Measurements from ENCODE around the gene TNFAIP2.
"Not testable (repeated sequence)": the region's sequence is repeated elsewhere in the genome, so short reads cannot be mapped to it uniquely, and the experiment has no call there.

The TNFAIP2 gene

DNA sequence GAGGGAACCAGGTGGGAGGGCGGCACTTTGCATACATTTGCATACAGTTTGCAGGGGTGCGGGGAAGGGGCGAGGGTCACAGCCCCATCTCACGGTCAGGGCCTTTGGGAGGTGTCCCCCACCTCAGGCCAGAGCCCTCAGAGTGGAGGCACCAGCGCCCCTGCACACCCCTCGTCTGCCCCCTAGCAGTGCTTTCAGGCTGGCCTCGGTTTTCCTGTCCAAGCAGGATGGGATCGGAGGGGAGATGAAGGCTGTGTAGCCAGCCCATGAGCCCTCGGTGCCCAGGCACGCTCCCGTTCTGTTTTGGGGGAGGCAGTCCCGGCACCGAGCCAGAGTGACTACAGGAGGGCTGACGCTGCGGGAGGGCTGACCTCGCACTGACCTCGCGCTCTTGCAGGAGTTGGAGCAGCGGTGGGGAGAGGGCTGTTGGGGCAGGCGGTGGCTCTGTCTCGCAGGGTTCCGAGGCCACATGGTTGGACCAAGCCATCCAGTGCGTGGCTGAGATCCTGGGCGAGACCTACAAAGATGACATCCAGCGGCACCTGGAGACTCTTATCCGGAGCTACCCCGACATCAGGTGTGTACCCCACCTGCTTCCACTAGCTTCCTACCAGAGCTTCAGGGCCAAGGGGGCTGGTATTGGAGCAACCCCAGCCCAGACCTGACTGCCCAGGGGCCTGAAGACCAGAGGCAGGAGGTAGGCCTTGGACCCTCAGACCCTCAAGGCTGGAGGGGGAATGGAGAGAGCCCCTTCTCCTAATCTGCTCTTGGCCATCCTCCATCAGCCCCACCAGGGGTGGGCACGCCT lies 15.1 kb upstream of the TNFAIP2 start:
- no peak for DNase-seq (ENCODE audit: low spot score)

DNA sequence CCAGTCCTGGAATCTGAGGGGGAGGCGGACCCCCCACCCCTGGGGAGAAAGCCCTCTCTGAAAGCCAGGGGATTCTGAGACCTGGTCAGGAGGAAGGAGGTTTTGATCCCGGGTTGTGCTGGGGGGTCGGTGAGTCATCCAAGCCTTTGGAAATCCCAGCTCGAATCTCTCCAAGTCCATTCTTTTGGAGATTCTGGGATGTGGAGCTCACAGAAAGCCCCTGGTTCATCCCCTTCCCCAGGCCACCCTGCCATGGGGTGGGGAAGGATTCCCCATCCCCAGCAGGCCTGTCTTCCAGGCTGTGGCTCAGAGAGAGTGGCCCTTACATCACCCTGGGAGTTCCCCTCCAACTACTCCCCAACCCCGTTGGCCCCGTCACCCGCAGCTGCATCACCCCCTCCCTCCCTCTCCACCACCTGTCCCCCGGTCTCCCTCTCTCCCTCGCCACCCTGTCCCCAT lies 14.5 kb upstream of the TNFAIP2 start:
- DNase-seq (ENCODE audit: low spot score), result no peak

DNA sequence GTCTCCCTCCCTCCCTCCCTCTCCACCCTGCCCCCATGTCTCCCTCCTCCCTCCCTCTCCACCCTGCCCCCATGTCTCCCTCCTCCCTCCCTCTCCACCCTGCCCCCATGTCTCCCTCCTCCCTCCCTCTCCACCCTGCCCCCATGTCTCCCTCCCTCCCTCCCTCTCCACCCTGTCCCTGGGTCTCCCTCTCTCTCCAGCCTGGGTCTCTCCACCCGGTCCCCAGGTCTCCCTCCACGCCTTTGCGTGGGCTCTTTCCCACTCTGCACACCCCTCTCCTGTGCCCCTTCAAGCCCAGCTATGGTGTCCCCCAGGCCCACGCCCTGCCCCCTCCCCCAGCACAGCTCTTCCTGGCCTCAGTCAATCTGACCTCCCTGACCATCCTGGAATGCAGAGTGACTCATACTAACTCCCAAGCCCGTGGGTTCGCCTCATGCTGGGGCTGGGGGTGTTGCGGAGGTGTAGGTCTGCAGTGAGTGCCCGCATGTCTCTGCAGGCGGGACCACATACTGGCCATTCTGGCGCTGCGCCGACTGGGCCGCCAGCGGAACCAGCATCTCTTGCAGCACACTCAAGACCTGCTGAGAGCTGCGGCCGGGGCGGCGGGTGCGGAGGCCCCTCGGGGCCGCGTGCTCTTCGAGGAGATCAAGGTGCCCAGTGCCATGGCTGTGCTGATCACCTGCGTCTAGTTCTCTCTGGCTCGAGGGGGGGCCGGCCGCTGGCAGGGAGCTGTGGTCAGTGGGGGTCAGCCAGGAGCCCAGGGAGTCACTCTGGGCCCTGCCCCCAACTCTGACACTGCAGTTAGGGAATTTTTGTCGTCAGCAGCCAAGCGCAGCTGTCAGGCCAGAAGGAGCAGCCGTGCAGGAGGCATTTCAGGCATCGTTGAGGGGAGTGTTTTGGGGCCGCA lies 13.5 kb upstream of the TNFAIP2 start:
- DNase-seq (ENCODE audit: low spot score), result no peak

DNA sequence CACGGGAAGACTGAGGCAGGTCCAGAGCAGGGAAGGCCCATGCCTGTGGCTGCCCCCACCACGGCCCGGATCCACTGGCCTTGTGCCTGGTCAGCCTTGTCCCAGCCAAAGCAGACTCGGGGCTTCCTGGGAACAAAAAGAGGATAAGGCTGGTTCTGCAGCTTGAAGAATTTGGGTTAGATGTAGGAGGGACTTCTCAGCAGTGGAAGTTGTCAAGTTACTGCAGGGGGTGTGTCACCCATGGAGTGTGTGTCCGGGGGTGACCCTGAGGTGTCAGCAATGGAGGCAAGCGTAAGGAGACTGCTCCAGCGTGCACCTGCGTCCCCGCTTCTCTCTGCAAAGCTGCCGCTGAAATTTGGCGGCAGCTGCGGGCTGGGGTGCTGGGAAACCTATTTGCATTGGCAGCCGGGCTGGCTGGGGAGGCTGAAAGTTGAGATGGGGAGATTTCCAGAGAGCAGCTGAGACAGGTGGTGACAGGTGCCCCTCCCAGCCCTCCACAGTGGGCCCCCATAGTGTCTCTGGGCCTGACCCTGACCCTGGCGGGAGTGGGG lies 12.5 kb upstream of the TNFAIP2 start:
- no peak for DNase-seq (ENCODE audit: low spot score)

DNA sequence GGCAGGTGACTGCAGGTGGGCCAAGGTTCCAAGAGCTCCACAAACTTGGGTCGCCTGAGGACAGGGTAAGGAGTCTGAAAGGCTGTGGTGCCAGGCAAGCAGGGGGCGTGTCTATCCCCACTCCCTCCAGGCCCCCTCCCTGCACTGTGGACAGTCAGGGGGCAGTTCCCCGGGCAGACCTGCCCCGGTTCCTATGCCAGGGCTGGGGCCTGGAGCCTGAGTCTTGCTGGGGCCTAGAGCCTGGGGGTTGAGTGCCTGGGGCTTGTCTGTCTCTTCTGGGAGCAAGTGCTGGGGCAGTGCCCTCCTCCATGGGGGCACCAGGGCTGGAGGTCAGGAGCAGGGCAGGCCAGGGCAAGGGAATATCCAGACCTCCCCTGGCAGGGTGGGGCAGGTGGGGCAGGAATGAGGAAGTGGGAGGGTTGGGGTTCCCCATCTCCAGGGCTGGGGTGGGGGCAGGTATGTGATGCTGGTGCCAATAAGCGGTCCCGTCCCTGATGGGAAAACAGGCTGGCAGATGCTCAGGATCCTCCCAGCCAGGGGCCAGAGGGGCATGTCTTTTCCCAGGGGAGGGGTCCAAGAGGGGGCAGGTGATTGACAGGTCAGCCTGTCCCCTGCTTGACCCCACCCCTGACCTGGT lies 11.9 kb upstream of the TNFAIP2 start:
- DNase-seq (ENCODE audit: low spot score), result no peak

DNA sequence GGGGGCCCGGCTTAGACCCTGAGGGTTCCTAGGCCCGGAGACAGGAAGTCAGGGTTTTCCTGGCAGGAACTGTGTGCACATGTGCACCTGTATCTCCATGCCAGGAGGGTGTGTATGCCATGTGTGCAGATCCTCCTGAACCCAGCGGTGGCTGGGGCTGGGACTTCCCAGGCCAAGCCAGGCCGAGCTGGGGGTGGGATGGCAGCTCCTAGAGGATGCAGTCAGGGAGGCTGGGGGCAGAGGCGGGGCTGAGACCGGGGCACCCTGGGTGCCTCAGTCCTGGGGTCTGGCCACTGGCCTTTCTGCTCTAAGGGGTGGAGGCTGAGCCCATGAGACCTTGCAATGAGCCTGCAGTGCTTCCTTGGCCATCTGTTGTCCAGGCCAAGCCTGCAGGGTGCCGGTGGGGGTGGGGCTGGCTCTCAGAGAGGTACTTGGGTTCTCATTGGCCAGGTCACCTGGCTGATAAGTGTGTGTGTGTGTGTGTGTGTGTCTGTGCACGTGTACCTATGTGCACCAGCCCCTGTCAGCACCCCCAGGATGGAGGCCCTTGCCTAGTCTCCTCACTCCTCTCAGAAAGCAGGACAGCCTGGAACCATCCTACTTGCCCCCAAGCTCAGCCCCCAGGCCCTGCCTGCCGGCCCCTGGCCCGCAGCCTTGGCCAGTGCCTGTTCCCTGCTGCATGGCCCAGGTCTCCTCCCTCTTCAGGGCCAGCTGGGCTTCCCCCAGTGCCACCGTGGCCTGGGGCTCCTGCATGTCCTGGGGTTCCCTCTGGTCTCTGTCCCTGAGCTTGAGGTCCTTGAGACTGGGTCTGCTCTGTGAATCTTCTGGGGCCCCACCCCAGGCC lies 10.6 kb upstream of the TNFAIP2 start:
- no peak for DNase-seq (ENCODE audit: low spot score)

DNA sequence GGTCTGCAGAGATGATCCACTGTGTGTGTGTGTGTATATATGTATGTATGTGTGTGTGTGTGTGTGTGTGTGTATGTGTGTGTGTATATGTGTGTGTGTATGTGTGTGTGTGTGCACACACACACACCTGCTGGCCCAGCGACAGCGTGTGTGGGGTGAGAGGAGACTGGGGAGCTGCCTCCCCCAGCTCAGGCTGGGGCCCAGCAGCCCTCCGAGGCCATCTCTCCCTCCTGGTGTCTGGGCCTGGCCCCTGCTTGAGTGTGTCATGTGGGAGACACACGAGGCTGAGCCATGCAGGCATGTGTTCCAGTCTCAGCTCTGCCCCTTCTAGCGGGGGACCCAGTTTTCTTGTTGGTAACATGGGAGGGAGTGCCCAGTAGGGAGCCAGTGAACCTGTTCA lies 10.0 kb upstream of the TNFAIP2 start:
- DNase-seq (ENCODE audit: low spot score), result no peak

DNA sequence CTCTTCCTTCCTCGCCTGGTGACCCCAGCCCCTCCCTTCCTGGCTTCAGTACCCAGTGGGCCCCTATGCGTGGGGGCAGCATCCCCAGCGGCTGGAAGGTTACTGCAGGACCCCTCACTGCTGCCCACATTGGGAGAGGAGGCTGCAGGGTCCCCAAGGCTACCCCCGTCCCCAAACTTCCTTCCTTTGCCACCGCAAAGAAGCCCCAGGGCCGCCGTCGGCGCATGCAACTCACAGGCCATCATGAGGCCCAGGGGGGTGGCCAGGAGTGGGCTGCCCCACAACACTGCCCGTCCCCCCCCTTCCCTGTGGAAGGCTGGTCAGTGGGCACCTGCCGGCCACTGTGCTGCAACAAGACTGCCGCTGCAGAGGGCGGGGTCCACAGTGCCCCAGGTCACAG lies 9.5 kb upstream of the TNFAIP2 start:
- no peak for DNase-seq (ENCODE audit: low spot score)

DNA sequence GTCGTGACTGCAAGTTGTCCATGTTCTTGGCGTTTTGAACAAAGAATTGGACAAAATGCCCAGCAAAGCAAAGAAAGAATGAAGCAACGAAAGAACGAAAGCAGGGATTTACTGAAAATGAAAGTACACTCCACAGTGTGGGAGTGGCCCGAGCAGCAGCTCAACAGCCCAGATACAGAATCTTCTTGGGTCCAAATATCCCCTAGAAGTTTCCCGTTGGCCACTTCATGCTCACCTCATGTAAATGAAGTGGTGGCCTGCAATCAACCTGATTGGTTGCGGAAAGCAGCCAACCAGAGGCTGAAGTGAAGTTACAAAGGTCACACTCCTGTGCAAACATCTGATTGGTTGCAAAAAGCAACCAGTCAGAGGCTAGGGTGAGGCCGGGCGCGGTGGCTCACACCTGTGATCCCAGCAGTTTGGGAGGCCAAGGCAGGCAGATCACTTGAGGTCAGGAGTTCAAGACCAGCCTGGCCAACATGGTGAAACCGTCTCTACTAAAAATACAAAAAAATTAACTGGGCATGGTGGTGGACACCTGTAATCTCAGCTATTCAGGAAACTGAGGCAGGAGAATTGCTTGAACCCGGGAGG lies 8.1 kb upstream of the TNFAIP2 start:
- not testable (repeated sequence) for DNase-seq (ENCODE audit: low spot score)

DNA sequence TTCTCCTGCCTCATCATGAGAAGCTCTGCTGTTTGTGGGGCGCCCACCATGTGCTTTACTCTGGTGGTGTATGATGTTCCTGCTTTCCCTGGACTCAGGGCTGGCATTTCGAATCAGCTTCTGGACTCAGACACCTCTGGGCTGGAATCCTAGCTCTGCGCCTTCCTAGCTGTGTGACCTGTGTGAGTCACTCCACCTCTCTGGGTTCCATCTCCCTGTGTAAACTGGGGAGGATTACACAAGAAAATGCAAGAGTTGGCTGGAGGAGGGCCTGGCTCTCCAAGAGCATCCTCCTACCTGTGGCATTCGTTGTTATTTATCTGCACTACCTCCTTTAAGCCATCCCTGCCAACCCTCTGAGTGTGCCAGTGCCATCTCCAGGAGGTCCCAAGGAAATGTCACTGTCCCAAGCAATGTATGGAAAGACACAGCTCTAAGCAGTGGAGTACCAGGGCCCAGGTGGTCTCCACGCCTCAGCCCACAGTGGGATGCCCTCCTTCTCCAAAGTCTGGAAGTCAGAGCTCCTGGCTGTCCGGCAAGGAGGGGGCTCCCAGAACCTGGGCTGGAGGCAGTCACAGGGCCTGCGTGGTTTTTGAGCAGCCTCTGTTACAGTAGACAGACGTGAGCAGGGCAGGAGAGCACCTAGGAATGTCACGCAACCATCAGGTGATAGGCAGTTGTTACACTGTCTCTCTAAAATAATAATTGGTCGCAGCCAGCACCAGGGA lies 7.3 kb upstream of the TNFAIP2 start:
- DNase-seq (ENCODE audit: low spot score), result no peak

DNA sequence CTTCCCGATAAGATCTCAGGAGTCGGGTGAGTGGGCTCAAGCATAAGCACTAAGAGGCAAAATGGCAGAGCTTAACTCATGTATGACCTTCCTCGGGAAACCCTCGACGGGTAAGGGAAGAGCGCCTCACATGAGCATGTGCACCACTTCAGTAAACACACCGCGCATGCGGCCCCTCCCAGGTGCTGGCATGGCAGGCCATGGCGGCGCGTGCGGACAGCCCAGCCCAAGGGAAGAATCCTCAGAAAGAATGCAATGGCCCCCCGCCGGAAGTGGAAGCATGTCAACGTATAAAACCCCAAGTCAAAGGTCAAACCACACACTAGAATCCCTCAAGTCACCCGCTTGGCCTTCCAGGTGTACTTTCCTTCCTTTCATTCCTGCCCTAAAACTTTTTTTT lies 6.6 kb upstream of the TNFAIP2 start:
- DNase-seq (ENCODE audit: low spot score), result no peak

DNA sequence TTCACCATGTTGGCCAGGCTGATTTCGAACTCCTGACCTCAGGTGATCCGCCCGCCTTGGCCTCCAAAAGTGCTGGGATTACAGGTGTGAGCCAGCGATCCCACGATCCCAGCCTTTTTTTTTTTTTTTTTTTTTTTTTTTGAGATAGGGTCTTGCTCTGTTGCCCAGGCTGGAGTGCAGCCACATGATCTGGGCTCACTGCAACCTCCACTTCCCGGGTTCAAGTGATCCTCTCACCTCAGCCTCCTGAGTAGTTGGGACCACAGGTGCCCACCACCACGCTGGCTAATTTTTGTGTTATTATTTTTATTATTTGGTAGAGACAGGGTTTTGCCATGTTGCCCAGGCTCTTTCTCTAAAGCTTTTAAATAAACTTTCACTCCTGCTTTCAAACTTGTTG lies 5.8 kb upstream of the TNFAIP2 start:
- not testable (repeated sequence) for DNase-seq (ENCODE audit: low spot score)

DNA sequence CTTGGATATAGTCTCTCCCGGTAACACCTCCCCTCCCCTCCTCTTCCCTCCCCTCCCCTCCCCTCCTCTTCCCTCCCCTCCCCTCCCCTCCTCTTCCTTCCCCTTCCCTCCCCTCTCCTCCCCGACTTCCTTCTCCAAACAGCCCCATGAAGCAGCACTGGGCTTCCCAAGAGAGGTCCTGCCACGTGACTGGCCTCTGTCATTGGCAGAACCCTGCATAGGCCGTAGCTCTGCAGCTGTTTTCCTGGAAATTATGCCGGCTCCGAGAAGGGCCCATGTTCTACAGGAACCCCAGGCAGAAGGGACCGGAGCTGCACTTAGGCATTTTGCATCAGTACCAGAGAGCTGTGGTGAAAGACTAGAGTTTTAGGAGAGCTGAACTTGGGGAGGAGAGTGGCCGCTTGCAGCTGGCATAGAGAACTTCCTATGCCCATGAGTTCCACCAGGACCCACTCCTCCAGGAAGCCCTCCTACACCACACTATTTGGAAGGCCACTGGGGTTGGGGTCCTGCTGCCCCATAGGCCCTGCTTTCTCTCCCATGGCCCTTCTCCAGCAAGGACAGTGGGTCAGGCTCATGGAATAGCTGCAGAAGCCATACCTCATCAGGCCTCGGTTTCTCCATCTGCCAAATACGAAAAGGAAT lies 5.1 kb upstream of the TNFAIP2 start:
- DNase-seq (ENCODE audit: low spot score), result no peak

DNA sequence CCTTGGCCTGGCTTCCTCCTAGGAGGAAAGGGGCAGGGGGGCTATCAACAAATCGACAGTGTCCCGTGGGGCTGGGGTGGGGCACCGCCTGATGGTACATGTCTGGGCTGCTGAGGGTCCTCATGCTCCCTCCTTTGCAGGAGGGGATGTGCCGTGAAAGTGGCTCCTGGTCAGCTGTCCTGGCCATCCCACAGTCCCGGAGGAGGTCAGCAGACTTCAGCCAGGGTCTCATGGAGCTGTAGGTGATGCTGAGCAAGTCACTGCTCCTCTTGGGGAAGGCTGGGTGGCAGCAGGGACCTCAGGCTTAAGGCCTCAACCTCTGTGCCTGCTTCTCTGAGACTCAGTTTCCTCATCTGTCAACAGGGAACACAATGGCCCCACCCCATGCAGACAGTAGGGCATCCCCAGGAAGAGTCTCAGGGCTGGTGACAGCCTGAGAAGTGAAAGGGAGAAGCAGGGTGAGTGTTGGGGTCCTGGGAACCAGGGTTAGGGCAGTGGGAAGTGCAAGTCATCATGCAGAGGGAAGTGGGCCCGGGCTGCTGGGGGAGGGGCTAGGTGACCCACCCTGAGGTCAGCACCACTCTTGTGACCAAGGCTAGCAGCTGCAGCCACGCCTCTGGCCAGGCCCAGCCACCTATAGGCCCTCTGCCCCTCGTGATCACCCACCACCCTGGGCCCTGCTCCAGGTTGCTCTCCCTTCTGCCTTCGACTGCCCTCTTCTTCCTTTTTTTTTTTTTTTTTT lies 4.4 kb upstream of the TNFAIP2 start:
- no peak for DNase-seq (ENCODE audit: low spot score)

DNA sequence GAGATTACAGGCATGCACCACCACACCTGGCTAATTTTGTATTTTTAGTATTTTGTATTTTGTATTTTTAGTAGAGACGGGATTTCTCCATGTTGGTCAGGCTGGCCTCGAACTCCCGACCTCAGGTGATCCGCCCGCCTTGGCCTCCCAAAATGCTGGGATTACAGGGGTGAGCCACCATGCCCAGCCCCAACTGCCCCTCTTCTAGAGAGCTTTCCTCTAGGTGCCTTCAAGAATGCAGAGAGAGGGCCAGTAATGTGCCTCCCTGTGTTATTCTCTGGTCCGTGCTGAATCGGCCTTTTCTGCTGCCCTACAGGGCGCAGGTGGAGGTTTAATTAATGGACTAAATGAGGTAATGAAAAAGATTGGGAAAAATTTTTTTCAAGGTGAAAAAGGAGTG lies 3.7 kb upstream of the TNFAIP2 start:
- not testable (repeated sequence) for DNase-seq (ENCODE audit: low spot score)

DNA sequence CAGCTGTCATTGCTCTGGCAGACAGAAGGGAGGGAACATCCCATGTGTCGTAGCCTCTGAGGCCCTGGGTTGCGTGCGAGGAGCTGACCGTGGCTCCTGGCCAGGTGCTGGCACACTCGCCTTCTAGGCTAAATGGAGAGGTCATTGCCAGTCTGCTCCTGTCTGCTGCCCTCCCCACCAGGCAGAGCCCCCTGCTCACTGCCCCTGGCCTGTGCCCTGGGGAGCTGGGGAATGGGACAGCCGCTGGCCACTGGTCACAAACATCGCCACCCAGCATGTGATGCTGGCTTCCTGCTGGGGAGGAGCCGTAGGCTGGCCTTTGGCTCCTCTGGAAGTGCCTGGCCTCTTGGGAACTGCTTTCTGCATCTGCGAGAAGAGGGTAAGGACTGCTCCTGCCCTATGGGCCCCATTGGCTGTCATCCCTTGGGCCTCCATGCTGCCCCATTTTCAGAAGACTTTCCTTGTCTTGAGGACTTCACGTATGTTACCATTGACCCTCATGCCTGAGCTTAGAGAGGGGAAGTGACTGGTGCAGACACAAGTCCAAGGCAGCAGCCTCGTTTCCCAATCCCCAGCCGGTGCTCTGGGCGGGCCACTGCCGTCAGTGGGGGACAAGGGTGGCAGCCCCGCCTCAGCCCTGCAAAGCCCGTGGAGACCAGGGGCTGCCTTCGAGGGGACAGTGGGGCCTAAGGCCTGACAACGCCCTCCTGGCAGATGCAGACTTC lies 2.0 kb upstream of the TNFAIP2 start:
- DNase-seq (ENCODE audit: low spot score), result no peak

DNA sequence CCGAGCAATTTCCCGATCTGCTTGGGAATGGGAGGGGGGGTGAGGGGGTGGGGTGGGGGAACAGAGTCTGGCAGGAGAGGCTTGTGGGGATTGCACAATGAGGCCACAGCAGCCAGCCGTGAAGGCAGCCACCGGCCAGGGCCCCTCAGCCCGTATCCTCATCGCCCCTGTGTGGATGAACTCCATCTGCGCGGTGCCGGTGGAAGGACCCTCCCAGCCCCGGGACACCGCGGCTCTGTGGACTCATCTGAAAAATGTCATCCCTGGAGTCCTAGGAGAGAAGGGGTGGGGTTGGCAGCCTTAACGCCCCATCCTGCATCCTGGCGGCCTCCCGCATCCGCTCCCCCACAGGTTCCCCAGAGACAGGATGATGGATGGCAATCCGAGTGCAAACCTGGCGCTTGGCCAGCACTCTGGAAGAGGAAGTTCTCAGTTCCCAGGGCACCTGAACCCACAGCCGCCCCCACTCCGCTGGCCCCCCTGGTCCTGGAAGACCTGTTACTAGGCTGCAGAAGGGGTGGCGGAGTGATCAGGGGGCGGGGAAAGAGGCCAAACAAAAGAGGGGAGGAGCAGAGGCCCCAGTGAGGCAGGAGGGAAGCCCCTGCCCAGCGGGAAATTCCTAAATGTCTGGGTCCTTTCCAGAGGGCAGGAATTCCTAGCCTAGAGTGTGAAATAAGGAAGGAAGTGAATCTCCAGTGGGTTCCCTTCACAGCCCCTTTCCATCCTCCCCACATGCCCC lies 1.2 kb upstream of the TNFAIP2 start:
- peak; percentile 71 for DNase-seq (ENCODE audit: low spot score)

DNA sequence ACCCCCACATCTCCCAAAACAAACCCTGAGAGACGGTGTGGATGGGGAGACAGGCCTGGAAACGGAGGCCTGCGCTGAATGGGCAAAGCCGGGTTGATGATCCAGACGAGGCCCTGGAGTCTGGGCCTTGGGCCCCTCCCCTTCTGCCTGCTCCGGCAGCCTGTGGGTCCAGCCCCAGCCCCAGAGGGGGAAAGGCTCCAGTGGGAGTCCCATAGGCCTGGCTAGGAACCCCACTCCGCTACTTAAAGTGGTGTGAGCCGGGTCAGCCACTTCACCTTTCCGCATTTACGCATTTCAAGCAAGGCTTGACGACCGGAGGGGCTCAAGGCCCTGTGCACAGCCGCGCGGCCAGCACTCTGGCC lies 695 bp upstream of the TNFAIP2 start:
- no peak for DNase-seq (ENCODE audit: low spot score)

Data from D341Med (cell line).